Karpas-422 (cell line): ENCODE results near the gene IDH3B. TPM values are rescaled to one million over a fixed set of nuclear protein-coding genes. Genes with fewer than 3 reads are reported as not detected.
"Not testable (repeated sequence)": the region's sequence is repeated elsewhere in the genome, so short reads cannot be mapped to it uniquely, and the experiment has no call there.

Experiments used
- DNase-seq: peaks from one replicate; pipeline ENCODE4 v3.0.0-alpha.2; 2015
- H2AFZ ChIP-seq: fragments of 200-600 bp; sonication (generic); 2 replicates; pipeline ENCODE4 v1.6.1; 2014; ENCODE audit warnings: antibody characterized with exemption, low read length, mixed read lengths
- H3K27ac ChIP-seq: fragments of 200-600 bp; sonication (generic); 2 replicates; pipeline ENCODE4 v1.5.1; 2014; ENCODE audit warnings: mild to moderate bottlenecking, low read length, moderate library complexity
- H3K27me3 ChIP-seq: fragments of 200-600 bp; sonication (generic); 2 replicates; pipeline ENCODE4 v1.6.1; 2014; ENCODE audit warnings: low read length, mixed read lengths
- H3K36me3 ChIP-seq: fragments of 200-600 bp; sonication (generic); 2 replicates; pipeline ENCODE4 v1.6.1; 2014; ENCODE audit warnings: low read length, mixed read lengths; ENCODE audit not compliant: insufficient read depth
- H3K4me1 ChIP-seq: fragments of 200-600 bp; sonication (generic); 2 replicates; pipeline ENCODE4 v1.6.1; 2014; ENCODE audit warnings: mild to moderate bottlenecking, low read length, mixed read lengths
- H3K4me2 ChIP-seq: fragments of 200-600 bp; sonication (generic); 2 replicates; pipeline ENCODE4 v1.6.1; 2014; ENCODE audit warnings: low read length, low read depth, mild to moderate bottlenecking; ENCODE audit not compliant: poor library complexity, severe bottlenecking
- H3K4me3 ChIP-seq: fragments of 200-600 bp; sonication (generic); 2 replicates; pipeline ENCODE4 v1.5.1; 2014; ENCODE audit warnings: mild to moderate bottlenecking, antibody characterized with exemption, low read length, mixed read lengths
- H3K79me2 ChIP-seq: fragments of 200-600 bp; sonication (generic); 2 replicates; pipeline ENCODE4 v1.6.1; 2014; ENCODE audit warnings: mild to moderate bottlenecking, low read length, mixed read lengths
- H3K9ac ChIP-seq: fragments of 200-600 bp; sonication (generic); 2 replicates; pipeline ENCODE4 v1.6.0; 2014; ENCODE audit warnings: low read length
- H3K9me2 ChIP-seq: fragments of 200-600 bp; sonication (generic), shearing (Covaris generic); replicated peaks from 2 replicates; pipeline ENCODE4 v1.6.0; 2014; ENCODE audit warnings: mild to moderate bottlenecking, low read length, moderate library complexity; ENCODE audit not compliant: insufficient read depth
- H3K9me3 ChIP-seq: fragments of 300-700, 200-600 bp; sonication (generic); 2 replicates; pipeline ENCODE4 v1.6.1; 2014; ENCODE audit warnings: low read length, mixed read lengths
- H4K20me1 ChIP-seq: fragments of 200-600 bp; sonication (generic); 2 replicates; pipeline ENCODE4 v1.6.1; 2014; ENCODE audit warnings: mild to moderate bottlenecking, antibody characterized with exemption, low read length, low read depth; ENCODE audit not compliant: insufficient read depth
- total RNA-seq: library from RNA; depleted of rRNA; stranded (reverse); fragments of >200 nt; shearing (Covaris generic); gene quantifications from 2 replicates; pipeline ENCODE4 v1.2.3, GENCODE V29; 2014; ENCODE audit warnings: low replicate concordance

Gene IDH3B
- total RNA-seq, 1 experiment from 2014 or later = 83.7 TPM

- Histone ChIP-seq H3K4me2 (no peak overlapping the region), H3K36me3 (no peaks in the 10 kb centered on the region), H3K27ac (no peak overlapping the region), H3K4me3 (no peak overlapping the region), H3K9me2 (no peaks in the 10 kb centered on the region), H3K9me3 (no peaks in the 10 kb centered on the region), H3K27me3 (no peaks in the 10 kb centered on the region), H3K79me2 (no peaks in the 10 kb centered on the region), H3K4me1 (peaks cover 18% of the 10 kb centered on the region), H3K9ac (no peak overlapping the region), H4K20me1 (no peaks in the 10 kb centered on the region), H2AFZ (no peak overlapping the region)
- no peak for DNase-seq
Measured at GRCh38 chr20:2697768-2698167, 33.8 kb upstream of the IDH3B start.

GRCh38 chr20:2696646-2697045 is 32.6 kb upstream of the IDH3B start:
- Histone ChIP-seq H4K20me1 (no peaks in the 10 kb centered on the region), H3K9me2 (no peaks in the 10 kb centered on the region), H3K27ac (no peak overlapping the region), H3K79me2 (no peaks in the 10 kb centered on the region), H3K27me3 (no peaks in the 10 kb centered on the region), H3K4me3 (no peak overlapping the region), H3K4me1 (peaks cover 18% of the 10 kb centered on the region), H3K4me2 (no peak overlapping the region), H3K36me3 (no peaks in the 10 kb centered on the region), H3K9ac (no peak overlapping the region), H3K9me3 (no peaks in the 10 kb centered on the region), H2AFZ (no peak overlapping the region)
- no peak for DNase-seq

GRCh38 chr20:2695984-2696525 is 32.0 kb upstream of the IDH3B start:
- not testable (repeated sequence) for H3K9me2 ChIP-seq, H3K4me2 ChIP-seq, H4K20me1 ChIP-seq, H3K27ac ChIP-seq, H3K9ac ChIP-seq, H3K27me3 ChIP-seq, H3K4me3 ChIP-seq, DNase-seq, H2AFZ ChIP-seq, H3K79me2 ChIP-seq, H3K9me3 ChIP-seq, H3K36me3 ChIP-seq
- peaks cover 17% of the 10 kb centered on the region for H3K4me1 ChIP-seq

DNA sequence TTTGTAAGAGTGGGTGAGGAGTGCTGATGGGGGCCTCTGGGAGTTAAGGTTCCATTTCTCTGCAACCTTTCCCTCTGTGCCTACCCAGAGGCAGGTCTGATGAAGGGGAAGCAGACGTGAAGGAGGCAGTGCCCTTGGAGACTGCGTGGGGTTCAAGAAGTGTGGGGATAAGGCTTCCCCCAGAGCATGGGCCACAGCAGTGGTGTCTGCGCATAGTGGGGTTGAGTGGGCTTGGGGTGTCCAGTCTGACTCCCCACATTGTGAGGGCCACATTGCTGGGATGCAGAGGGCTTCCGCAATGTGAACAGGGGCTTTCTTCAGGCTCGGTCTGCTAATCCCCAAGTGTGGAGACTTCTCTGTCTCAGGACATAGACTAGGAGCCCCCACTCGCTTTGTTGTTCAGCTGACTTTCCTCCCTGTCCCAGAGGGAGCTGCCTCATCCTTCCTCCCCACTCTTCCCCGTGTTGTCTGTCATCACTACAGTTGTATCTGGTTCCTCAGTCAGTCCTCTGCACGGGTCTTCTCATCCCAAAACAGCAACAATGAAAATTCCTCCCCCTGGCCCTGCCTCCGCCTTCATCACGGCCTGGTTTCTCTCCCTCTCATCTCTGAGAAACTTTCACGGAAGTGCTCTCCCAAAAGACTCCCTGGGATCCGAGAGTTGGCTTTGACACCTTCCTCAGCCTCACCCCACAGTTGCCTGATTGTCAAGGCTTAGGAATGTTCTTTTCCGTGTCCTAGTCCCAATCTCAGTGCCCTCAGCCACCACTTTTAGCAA is 31.4 kb upstream of the IDH3B start:
- H4K20me1 ChIP-seq = no peaks in the 10 kb centered on the region
- no peaks in the 10 kb centered on the region for H3K36me3 ChIP-seq
- no peaks in the 10 kb centered on the region for H3K9me3 ChIP-seq
- H3K9me2 ChIP-seq = no peaks in the 10 kb centered on the region
- H3K4me2 ChIP-seq = no peak overlapping the region
- H3K4me3 ChIP-seq = no peak overlapping the region
- H3K79me2 ChIP-seq = no peaks in the 10 kb centered on the region
- H3K9ac ChIP-seq = no peak overlapping the region
- peaks cover 11% of the 10 kb centered on the region for H3K4me1 ChIP-seq
- no peak overlapping the region for H3K27ac ChIP-seq
- no peak overlapping the region for H2AFZ ChIP-seq
- DNase-seq = no peak
- no peaks in the 10 kb centered on the region for H3K27me3 ChIP-seq

GRCh38 chr20:2694519-2694918 is 30.5 kb upstream of the IDH3B start:
- no peak for DNase-seq
- H3K27ac ChIP-seq = no peak overlapping the region
- H3K79me2 ChIP-seq = no peaks in the 10 kb centered on the region
- no peak overlapping the region for H3K4me2 ChIP-seq
- H3K4me3 ChIP-seq = no peak overlapping the region
- H3K36me3 ChIP-seq = no peaks in the 10 kb centered on the region
- no peaks in the 10 kb centered on the region for H4K20me1 ChIP-seq
- H3K27me3 ChIP-seq = no peaks in the 10 kb centered on the region
- H2AFZ ChIP-seq = no peak overlapping the region
- peaks cover 2% of the 10 kb centered on the region for H3K4me1 ChIP-seq
- no peak overlapping the region for H3K9ac ChIP-seq
- no peaks in the 10 kb centered on the region for H3K9me2 ChIP-seq
- H3K9me3 ChIP-seq = no peaks in the 10 kb centered on the region

DNA sequence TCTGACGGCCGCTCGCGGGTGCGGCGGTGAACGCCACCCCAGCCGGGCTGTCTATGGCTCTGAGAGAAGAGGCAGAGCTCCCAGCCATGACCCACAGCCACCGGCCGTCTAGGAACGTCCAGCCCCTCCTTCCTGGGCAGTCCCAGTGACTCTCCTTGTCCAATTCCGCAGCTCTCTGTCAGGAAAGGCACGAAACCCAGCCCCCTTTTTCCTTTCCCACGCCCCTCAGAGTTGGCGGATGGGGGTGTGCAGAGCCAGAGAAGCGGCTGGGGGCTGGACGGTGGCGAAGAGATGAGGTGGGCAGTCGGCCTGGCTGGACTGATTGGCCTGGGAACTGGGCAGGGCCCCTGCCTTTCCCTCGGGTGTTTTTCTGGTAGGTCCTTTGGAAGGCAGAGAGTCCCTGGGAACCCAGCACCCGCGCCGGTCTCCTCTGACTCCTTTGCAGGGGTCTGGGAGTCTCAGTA is 30.0 kb upstream of the IDH3B start:
- no peaks in the 10 kb centered on the region; the same call in 1 of the 2 replicates for H3K4me1 ChIP-seq
- no peaks in the 10 kb centered on the region for H3K27me3 ChIP-seq
- H3K9me2 ChIP-seq = no peaks in the 10 kb centered on the region
- H3K9me3 ChIP-seq = no peaks in the 10 kb centered on the region
- H3K36me3 ChIP-seq = no peaks in the 10 kb centered on the region
- H3K27ac ChIP-seq = no peak overlapping the region
- H3K4me2 ChIP-seq = no peak overlapping the region
- no peak overlapping the region for H3K4me3 ChIP-seq
- no peaks in the 10 kb centered on the region for H4K20me1 ChIP-seq
- H2AFZ ChIP-seq = no peak overlapping the region
- H3K9ac ChIP-seq = no peak overlapping the region
- no peak for DNase-seq
- H3K79me2 ChIP-seq = no peaks in the 10 kb centered on the region

- no peak for DNase-seq
- Histone ChIP-seq H3K27ac (no peak overlapping the region), H3K9me3 (no peaks in the 10 kb centered on the region), H2AFZ (no peak overlapping the region), H3K4me2 (no peak overlapping the region), H3K4me1 (peaks cover 1% of the 10 kb centered on the region), H3K36me3 (no peaks in the 10 kb centered on the region), H3K79me2 (no peaks in the 10 kb centered on the region), H4K20me1 (no peaks in the 10 kb centered on the region), H3K9me2 (no peaks in the 10 kb centered on the region), H3K27me3 (no peaks in the 10 kb centered on the region), H3K9ac (no peak overlapping the region), H3K4me3 (no peak overlapping the region)
Measured at GRCh38 chr20:2693286-2694007, 29.4 kb upstream of the IDH3B start.

DNA sequence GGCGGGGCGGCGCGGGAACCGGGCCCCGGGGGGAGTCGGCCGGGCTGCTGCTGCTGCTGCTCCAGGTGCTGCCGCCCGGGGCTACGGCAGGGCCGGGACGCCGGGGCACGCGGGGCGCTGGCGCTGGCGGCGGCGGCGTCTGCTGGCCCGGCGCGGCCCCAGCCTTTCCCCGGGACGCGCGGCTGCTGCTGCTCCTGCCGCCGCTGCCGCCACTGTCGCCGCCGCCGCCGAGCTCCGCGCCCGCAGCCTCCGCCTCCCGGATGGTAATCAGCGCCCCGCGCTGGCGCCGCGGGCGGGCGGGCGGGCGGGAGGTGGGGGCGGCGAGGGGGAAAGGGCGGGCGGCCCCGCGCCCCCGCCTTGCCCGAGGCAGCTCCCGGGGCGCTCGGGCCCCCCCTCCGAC is 28.9 kb upstream of the IDH3B start:
- peaks cover 6% of the 10 kb centered on the region for H3K4me1 ChIP-seq
- no peak overlapping the region for H3K9ac ChIP-seq
- no peaks in the 10 kb centered on the region for H3K36me3 ChIP-seq
- no peak overlapping the region for H3K27ac ChIP-seq
- H4K20me1 ChIP-seq = no peaks in the 10 kb centered on the region
- H3K79me2 ChIP-seq = no peaks in the 10 kb centered on the region
- H3K9me2 ChIP-seq = no peaks in the 10 kb centered on the region
- no peak overlapping the region for H3K4me3 ChIP-seq
- H3K4me2 ChIP-seq = no peak overlapping the region
- no peaks in the 10 kb centered on the region for H3K9me3 ChIP-seq
- DNase-seq = no peak
- no peak overlapping the region for H2AFZ ChIP-seq
- no peaks in the 10 kb centered on the region for H3K27me3 ChIP-seq
